HG03354 (cell line): Measurements from ENCODE around the gene BRSK2.

Experiments
- ATAC-seq: cut with Tn5 transposase; IDR thresholded peaks from one replicate; pipeline ENCODE4 v1.9.1; 2021; ENCODE audit warnings: mild to moderate bottlenecking; ENCODE audit not compliant: unreplicated experiment, poor library complexity, severe bottlenecking

Gene BRSK2

GRCh38 chr11:1459764-1460395 lies 70.1 kb downstream of the BRSK2 start:
- no peak for ATAC-seq

GRCh38 chr11:1460396-1460985 lies 70.8 kb downstream of the BRSK2 start:
- ATAC-seq: no peak

DNA sequence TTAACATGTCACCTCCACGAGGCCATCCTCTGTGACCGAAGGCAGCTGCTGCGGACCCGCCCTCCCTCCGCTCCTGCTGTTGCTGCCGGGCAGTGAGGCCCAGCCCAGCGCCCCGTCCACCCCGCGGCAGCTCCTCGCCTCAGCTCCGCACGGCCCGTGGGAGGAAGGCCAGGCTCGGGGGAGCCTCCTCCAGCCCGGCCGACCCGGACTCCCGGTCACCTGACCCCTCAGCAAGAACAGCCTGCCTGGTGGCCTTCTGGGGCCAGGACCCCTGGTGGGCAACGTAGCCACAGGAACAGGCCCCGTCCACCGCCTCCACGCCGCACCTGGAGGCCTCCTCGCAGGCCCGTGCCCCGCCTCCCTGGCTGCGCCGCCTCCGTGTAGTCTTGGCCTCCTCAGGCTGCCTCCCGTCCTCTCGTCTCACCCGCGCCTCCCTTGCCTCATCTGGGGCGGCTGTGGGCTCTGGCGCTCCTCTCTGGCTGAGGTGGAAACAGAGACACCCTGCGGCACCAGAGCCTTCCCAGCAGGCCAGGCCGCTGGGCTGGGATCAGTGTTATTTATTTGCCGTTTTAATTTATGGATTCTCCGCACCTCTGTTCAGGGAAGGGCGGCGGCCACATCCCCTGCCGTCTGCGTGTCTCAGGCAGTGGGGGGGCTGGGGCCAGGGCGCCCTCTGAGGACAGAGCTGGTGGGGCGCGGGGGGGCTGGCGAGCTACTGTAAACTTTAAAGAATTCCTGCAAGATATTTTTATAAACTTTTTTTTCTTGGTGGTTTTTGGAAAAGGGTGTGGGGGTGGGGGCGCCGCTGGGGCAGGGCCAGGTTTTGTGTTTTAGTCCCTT lies 71.5 kb downstream of the BRSK2 start:
- ATAC-seq: no peak

DNA sequence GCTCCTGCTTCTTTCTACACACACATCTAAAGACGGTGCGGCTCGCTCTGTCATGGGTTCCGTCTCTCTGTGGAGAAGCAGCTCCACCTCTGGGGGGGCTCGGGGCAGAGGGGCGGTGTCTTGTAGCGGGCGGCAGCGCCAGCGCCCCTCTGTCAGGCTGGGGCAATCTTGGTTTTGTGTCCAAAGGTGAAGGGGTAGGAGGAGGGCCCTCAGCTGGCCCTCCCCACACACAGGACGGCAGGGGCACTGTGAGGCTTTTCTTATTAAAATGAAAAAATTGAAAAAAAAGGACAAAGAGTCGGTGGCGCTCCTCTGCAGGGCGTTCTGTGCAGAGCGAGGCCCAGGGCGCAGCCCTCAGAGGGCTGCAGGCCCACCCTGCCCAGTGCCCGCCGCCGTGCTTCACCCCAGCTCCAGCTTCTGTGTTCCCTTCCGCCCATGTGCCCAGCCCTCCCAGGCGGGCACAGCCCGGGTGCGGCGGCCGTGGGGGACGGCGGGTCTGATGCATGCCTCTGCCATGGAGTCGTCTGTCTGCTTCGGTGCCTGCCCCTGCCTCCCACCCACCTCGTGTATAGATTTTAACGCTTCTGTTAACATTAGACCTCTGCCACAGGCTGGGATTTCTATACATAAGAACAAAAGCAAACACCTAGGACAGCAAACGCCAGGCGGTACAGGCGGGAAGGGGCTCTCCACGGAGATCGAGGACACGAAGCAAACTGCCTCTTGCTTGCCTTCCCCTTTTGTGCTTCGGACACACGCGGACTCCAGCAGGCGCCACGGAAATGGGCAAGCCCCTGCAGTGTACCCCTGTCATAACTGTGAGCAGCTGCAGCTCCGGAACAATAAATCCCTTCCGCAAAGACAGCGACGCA lies 72.3 kb downstream of the BRSK2 start:
- ATAC-seq: no peak

- no peak for ATAC-seq
These were observed 72.9 kb downstream of the BRSK2 start for GRCh38 chr11:1462698-1462975.

DNA sequence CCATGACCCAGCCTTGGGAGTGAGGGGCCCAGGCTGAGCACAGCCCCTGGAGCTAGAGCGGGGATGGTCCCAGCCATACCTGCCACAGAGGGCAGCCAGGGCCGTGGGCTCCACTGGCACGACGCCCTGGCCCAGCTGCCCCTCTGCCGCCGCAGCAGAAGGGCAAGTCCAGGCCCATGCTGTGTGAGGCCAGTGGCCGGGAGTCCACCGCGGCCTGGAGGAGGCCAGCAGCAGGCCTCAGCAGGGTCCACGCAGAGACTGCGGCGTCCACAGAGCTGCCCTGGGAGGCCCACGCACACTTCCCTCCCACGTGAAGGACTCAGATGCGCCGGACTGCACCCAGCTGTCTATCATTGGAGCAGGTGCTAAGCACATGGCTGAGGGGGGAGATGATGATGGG lies 73.3 kb downstream of the BRSK2 start:
- ATAC-seq: no peak

DNA sequence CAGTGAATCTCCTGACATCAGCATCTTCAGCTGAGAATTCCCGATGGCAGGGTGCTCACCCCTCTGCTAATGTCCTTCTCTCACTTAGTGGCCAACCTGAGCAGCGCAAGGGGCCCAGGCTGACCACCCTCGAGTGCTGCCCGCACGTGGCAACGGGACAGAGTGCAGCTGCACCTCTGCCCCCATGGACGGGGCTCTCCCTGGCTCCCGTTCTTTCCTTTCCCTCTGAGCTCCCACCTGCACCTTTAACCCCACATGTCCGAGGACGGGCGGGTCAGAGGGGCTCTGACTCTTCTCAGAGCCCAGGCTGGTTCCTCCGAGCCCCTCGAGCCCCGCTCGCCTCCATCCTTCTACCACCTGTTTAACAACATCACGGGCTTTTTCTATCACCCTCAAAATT lies 77.0 kb downstream of the BRSK2 start:
- ATAC-seq: no peak

GRCh38 chr11:1467270-1467669 lies 77.5 kb downstream of the BRSK2 start:
- no peak for ATAC-seq

- ATAC-seq: no peak
These were observed 78.3 kb downstream of the BRSK2 start for GRCh38 chr11:1468002-1468401.

DNA sequence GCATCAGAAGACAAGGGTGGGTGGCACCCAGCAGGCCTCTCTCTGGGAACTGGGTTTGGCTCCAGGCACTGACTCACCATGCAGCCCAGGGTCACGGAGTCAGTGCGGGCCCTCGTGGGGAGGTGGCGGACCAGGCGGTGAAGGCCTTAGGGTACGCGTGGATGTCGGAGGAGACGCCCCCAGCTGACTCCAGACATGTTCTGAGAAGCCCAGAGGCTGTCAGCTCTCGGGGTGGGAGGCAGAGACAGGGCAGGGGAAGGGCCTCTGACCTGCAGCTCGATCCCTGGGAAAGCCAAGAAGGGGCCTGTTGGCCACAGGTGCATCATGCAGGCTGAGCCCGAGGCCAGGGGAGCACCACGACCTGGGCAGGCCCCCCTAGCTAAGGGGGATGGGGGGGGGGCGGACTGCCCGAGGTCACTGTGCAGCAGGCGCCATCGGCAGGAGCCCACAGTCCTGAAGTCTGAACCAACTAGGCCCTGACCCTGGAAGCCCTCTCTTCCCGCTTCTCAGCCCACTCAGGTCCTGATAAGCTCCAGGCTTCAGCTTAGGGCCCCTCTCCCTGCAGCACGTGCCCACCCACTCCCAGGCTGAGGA lies 78.8 kb downstream of the BRSK2 start:
- ATAC-seq: no peak

DNA sequence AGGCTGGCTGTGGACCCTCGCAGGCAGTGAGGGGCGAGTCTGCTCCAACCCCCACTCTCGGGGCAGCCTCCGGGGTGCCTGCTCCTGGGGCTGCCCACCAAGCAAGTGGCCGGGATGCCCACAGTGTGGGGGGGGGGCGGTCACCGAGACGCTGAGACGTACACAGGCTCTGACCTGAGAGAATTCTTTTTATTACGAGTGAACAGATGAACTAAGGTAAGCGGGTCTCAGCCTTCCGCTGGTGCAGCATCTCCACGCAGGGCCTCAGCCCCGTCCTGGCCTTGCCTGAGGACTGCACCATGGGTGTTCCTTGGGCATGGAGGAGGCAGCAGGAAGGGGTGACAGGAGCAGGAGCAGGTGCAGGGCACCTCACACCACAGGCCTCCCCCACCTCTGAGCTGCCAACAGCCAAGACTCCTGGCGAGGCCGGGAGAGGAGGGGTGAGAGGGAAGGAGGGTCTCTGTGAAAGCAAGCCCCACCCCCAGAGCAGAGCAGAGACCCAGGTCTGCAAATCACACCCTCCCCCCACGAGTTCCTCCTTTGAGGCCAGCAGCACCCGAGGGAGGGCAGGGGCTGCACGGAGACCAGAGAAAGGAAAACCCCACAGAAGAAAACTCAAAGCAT lies 79.7 kb downstream of the BRSK2 start:
- no peak for ATAC-seq

- ATAC-seq: no peak
These were observed 80.4 kb downstream of the BRSK2 start for GRCh38 chr11:1469911-1470680.

DNA sequence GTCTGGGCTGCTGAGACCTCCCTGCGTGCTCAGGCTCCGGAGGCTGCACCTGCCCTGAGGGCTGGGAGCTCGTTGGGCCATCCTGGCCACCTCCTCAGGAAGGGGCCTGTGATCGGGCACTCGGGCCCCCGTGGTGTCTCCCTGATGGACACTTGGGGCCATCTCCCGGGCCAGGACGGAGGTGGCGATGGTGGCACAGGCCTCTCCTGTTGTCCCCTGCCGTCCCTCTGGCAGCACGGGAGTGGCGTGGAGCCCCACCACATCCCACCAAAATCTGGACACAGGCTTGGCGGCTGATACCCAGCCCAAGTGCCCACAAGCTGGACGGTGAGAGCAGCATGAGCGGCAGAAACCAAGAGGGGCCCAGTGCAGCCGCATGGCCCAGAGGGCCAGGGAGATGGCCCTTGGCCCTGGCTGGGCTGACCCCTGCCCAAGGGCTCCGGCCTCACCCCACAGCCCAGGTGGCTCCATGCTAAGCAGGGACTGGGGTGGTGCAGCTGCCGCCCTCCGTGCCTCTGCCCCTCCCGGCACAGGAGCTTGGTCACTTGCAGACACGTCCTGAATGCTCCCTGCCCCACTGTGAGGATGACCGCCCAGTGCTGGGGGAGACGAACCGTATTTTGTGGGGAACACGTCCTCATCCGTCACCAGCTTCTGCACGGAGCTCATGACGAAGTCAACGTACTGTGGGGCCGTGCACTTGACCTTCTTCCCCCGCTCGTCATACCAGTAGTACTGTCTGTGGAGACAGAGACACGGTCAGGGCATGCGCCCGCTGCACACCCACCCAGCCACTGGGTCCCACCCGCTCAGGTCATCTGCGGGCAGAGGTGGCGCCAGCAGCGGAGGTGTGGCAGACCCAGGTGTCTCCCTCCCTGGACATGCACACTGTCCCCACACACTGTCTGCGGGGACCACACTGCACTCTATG lies 81.2 kb downstream of the BRSK2 start:
- no peak for ATAC-seq

DNA sequence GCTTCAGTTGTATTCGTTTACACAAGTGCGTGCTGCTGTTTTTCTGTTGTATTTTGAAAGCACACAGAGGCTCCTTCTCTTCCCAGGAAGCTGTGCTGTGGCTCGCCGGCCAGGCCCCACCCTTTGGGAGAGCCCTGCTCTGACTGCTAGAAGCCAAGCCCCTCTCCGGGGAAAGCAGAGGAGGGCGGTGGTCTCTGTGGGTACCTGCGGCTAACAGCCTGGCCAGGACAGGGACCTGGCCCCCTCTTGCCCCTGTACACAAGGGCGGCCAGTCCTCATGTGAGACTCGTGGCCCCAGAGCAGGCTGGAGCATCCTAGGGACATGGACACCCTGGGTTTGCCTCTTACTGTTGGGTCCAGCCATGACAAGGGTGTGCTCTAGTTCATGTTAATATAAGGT lies 82.0 kb downstream of the BRSK2 start:
- ATAC-seq: no peak

DNA sequence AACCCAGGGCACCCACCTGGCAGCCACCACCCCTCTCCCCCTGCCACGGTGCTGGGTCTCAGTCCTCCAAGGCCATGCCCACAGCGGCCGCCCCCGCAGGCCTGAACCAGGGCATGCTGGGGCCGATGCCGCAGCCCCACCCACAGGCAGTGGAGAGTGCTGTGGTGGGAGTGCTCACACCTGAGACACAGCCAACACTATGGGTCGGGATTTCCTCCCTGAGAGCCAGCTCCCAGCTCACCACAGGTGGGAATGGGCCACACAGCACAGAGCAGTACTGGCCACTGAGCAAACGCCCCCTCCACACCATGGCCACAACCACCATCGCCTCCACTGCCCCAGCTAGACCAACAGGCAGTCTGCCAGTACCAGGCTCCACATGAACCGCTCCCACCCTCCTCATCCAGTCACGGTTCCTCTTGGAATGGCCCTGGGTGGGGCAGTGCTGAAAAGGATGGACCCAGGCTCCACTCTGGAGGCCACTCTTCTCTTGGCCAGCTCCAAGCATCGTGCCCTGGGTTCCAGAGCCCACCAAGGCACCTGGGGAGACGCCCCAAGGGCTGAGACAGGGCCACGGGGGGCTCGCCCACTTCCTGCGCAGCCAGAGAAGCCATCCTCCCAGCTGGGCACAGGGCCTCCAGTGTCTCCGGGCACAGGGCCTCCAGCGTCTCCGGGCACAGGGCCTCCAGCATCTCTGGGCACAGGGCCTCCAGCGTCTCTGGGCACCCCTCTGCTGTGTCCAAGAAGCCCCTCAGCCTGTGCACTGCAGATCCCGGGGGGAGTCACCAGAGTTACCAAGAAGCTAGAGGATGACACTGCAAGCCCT lies 82.7 kb downstream of the BRSK2 start:
- no peak for ATAC-seq

DNA sequence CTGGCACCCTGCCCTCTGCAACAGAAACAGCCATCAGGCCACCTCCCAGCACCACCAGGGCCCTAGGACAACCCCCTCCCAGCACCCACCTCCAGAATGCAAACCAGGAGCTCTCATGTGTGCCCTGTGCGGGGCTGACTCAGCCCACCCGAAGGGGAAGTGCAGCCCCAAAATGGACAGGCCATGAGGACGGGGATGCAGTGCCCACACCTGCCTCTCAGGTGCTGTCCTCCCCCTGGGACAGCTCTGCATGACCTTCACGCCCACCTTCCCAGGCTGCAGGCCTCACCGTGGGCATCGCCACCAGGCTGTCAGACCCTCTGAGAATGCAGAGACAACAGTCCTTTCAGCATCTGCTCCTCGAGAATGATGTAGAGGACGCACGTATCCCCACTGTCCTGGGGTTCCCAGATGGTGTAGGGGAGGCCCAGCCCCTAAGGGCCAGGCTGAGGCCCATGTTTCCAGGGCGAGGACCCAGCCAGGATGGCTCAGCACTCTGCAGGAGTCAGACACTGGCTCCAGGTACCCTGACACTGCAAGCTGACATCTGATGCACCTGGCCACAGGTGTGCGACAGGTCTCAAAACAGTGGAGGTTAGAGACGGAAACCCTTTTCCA lies 83.4 kb downstream of the BRSK2 start:
- ATAC-seq: no peak

DNA sequence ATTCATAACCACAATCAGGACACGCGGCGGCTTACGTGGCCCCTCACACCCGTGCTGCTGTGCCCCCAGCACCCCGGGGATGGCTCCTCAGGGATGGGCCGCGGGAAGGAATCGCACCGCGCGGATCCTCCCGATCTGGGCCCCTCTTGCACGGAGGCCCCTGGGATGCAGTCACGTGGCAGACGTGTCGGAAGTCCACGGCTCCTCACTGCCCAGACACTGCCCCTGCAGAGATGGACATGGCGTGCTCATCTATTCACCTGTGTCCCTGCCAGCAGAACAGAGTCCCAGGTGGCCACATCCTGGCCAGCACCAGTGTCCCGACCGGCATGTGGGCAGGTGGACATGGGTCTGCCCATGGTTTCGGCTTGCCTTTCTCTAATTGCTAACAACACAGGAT lies 84.1 kb downstream of the BRSK2 start:
- no peak for ATAC-seq
